HL-60 (cell line): ENCODE measurements around the gene WDR45B.

Source experiments
- CTCF ChIP-seq: IDR thresholded peaks from one replicate; pipeline ENCODE4 v1.5.1; 2011; ENCODE audit warnings: low read length, control low read depth, inconsistent platforms; ENCODE audit not compliant: insufficient read depth
- GABPA ChIP-seq: IDR thresholded peaks from 2 replicates; pipeline ENCODE4 v1.6.1; 2012; ENCODE audit warnings: low read depth
- POLR2AphosphoS5 ChIP-seq: IDR thresholded peaks from 2 replicates; pipeline ENCODE4 v1.6.1; 2012; ENCODE audit warnings: low read depth
- REST ChIP-seq: IDR thresholded peaks from 2 replicates; pipeline ENCODE4 v1.6.1; 2012; ENCODE audit warnings: low read depth; ENCODE audit not compliant: insufficient replicate concordance
- SPI1 ChIP-seq: IDR thresholded peaks from 2 replicates; pipeline ENCODE4 v1.6.1; 2012; ENCODE audit warnings: low read depth, mild to moderate bottlenecking, borderline replicate concordance

- TF ChIP-seq REST (no peak), CTCF (no peak), GABPA (no peak), POLR2AphosphoS5 (no peak), SPI1 (no peak)
Measured at GRCh38 chr17:82663381-82664275, 15.4 kb upstream of the WDR45B start.
